HepG2 (cell line): ENCODE data around the gene TCFL5. TPM values are rescaled to one million over a fixed set of nuclear protein-coding genes. Genes with fewer than 3 reads are reported as not detected.

Source experiments
- ATAD3A ChIP-seq: sonication (generic); formaldehyde crosslinking; IDR thresholded peaks from 2 replicates; pipeline ENCODE4 v1.4.0; 2020; ENCODE audit warnings: missing genetic modification reagents
- CEBPB ChIP-seq: IDR thresholded peaks from 2 replicates; pipeline ENCODE4 v1.6.1; 2011; ENCODE audit warnings: low read depth, low read length, improper control_type of control experiment, borderline replicate concordance
- HMG20A ChIP-seq: IDR thresholded peaks from 2 replicates; pipeline ENCODE4 v1.6.1; 2016; ENCODE audit warnings: borderline replicate concordance
- MAF1 ChIP-seq: sonication (generic); formaldehyde crosslinking; IDR thresholded peaks from 2 replicates; pipeline ENCODE4 v1.5.0; 2020; ENCODE audit warnings: missing genetic modification reagents, borderline replicate concordance
- PHF20 ChIP-seq: sonication (generic); formaldehyde crosslinking; IDR thresholded peaks from 2 replicates; pipeline ENCODE4 v1.5.0; 2020; ENCODE audit warnings: mild to moderate bottlenecking, missing genetic modification reagents
- SMAD9 ChIP-seq: sonication (generic); formaldehyde crosslinking; IDR thresholded peaks from 2 replicates; pipeline ENCODE4 v1.5.1; 2020; ENCODE audit warnings: mild to moderate bottlenecking, missing genetic modification reagents
- SRSF1 ChIP-seq: fragments of 200-400 bp; formaldehyde crosslinking; optimal IDR thresholded peaks from 2 replicates; pipeline ENCODE3; 2017; ENCODE audit warnings: mild to moderate bottlenecking, low read depth, low read length, moderate library complexity
- ZNF3 ChIP-seq: IDR thresholded peaks from 2 replicates; pipeline ENCODE4 v1.7.0; 2017; ENCODE audit warnings: inconsistent platforms
- ZNF768 ChIP-seq: sonication (generic); formaldehyde crosslinking; IDR thresholded peaks from 2 replicates; pipeline ENCODE4 v1.4.0; 2020; ENCODE audit warnings: missing genetic modification reagents
- ZNF878 ChIP-seq: sonication (generic); formaldehyde crosslinking; IDR thresholded peaks from 2 replicates; pipeline ENCODE4 v1.8.1; 2023; ENCODE audit warnings: mild to moderate bottlenecking, missing genetic modification reagents, moderate library complexity
- polyA plus RNA-seq, 8 experiments: library from polyadenylated mRNA; depleted of rRNA in 3 of 8; stranded (reverse) in 7 of 8; unstranded in 1 of 8; fragments of >200 nt; fragmentation: Illumina TruSeq in 4 of 8; extraction: Trizol in 4 of 8; gene quantifications; 2 replicates each; pipeline versions ENCODE4 v1.2.1 to v1.2.3, GENCODE V29; 2011 to 2016; ENCODE audit warnings: low read depth in 4 of 8, missing spikeins in 1 of 8, mixed read lengths in 1 of 8; ENCODE audit not compliant: insufficient read depth in 1 of 8
- total RNA-seq, 5 experiments: library from RNA; depleted of rRNA; stranded (reverse); fragments of >200 nt; fragmentation: Illumina TruSeq; extraction: Trizol; gene quantifications; 2 replicates each; pipeline ENCODE4 v1.2.3, GENCODE V29; 2016; ENCODE audit warnings: low read depth in 1 of 5
- TF ChIP-seq, protein P1 (sequence below): IDR thresholded peaks from 2 replicates; pipeline ENCODE4 v1.6.1; 2016; ENCODE audit warnings: low read depth, control low read depth
- TF ChIP-seq, protein P2 (sequence below): sonication (generic); formaldehyde crosslinking; IDR thresholded peaks from 2 replicates; pipeline ENCODE4 v1.5.0; 2020; ENCODE audit warnings: mild to moderate bottlenecking, missing genetic modification reagents, borderline replicate concordance
- TF ChIP-seq, protein P3 (sequence below): sonication (generic); formaldehyde crosslinking; IDR thresholded peaks from 2 replicates; pipeline ENCODE4 v1.9.0; 2021; ENCODE audit warnings: missing genetic modification reagents, borderline replicate concordance
- TF ChIP-seq, protein P4 (sequence below): sonication (generic); formaldehyde crosslinking; IDR thresholded peaks from 2 replicates; pipeline ENCODE4 v1.4.0; 2020; ENCODE audit warnings: missing genetic modification reagents
- TF ChIP-seq, protein P5 (sequence below): sonication (generic); formaldehyde crosslinking; IDR thresholded peaks from 2 replicates; pipeline ENCODE4 v1.5.1; 2020; ENCODE audit warnings: missing genetic modification reagents, mild to moderate bottlenecking, borderline replicate concordance
- TF ChIP-seq, protein P6 (sequence below): sonication (generic); formaldehyde crosslinking; IDR thresholded peaks from 2 replicates; pipeline ENCODE4 v1.5.1; 2020; ENCODE audit warnings: mild to moderate bottlenecking, missing genetic modification reagents, moderate library complexity

Gene TCFL5
- total and polyA plus RNA-seq, 2 of the 13 experiments (the other 11 are each of a cell fraction or from before 2014, with no cell fraction given), result 14.8 to 20.0 TPM

DNA sequence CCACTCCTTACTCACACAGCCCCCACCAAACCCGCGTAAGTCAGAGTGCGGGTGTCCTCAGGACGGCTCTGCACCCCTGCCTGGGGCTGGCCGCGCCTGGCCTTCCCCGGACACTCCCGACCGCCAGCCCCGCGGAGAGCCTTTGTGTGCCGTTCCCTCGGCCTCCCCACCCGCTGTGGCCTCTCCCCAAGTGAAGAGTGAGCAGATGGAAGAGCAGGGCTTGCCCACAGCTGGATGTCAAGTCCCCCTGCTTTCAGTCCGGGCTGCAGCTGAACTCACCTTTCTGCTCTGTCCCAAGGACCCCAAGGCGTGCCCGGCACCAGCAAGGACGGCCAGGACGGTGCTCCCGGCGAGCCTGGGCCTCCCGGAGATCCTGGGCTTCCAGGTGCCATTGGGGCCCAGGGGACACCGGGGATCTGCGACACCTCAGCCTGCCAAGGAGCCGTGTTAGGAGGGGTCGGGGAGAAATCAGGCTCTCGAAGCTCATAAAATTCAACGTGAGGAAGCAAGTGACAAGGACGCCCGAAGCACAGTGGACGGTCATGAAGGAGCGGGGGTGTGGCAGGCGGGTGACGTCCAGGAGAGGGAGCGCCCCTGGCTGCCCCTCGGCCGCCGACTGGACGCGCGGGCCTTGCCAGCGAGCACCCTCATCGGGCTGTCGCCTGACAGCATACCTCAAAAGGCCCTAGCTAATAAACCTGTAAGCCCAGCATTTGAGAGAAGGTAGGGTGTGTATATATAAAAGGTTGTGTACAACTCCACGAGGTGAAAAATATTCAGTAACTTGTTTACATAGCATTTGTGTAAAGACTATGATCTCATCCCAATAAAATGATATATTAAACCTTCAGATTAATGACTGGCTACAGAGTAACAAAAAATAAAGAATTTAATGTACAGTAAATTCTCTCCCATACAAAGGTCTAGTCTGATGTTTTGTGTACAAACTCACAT, 21.1 kb downstream of the TCFL5 start (continued):
- TF ChIP-seq, protein P1, sequence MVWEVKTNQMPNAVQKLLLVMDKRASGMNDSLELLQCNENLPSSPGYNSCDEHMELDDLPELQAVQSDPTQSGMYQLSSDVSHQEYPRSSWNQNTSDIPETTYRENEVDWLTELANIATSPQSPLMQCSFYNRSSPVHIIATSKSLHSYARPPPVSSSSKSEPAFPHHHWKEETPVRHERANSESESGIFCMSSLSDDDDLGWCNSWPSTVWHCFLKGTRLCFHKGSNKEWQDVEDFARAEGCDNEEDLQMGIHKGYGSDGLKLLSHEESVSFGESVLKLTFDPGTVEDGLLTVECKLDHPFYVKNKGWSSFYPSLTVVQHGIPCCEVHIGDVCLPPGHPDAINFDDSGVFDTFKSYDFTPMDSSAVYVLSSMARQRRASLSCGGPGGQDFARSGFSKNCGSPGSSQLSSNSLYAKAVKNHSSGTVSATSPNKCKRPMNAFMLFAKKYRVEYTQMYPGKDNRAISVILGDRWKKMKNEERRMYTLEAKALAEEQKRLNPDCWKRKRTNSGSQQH (CRISPR knock-in tag), result no peak
- TF ChIP-seq SRSF1 (peak; percentile 45), ZNF878 (CRISPR knock-in tag) (no peak), CEBPB (no peak), ATAD3A (no peak), ZNF768 (peak; percentile 48; the same call in 1 of the 2 replicates), MAF1 (CRISPR knock-in tag) (no peak), HMG20A (CRISPR knock-in tag) (no peak), SMAD9 (CRISPR knock-in tag) (no peak), PHF20 (no peak), ZNF3 (CRISPR knock-in tag) (no peak)
- TF ChIP-seq, protein P2, sequence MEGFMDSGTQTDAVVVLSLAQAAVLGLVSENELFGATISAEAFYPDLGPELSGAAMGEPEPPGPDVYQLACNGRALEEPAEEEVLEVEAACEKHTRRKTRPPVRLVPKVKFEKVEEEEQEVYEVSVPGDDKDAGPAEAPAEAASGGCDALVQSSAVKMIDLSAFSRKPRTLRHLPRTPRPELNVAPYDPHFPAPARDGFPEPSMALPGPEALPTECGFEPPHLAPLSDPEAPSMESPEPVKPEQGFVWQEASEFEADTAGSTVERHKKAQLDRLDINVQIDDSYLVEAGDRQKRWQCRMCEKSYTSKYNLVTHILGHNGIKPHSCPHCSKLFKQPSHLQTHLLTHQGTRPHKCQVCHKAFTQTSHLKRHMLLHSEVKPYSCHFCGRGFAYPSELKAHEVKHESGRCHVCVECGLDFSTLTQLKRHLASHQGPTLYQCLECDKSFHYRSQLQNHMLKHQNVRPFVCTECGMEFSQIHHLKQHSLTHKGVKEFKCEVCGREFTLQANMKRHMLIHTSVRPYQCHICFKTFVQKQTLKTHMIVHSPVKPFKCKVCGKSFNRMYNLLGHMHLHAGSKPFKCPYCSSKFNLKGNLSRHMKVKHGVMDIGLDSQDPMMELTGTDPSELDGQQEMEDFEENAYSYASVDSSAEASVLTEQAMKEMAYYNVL (CRISPR knock-in tag), result no peak
- TF ChIP-seq, protein P3, sequence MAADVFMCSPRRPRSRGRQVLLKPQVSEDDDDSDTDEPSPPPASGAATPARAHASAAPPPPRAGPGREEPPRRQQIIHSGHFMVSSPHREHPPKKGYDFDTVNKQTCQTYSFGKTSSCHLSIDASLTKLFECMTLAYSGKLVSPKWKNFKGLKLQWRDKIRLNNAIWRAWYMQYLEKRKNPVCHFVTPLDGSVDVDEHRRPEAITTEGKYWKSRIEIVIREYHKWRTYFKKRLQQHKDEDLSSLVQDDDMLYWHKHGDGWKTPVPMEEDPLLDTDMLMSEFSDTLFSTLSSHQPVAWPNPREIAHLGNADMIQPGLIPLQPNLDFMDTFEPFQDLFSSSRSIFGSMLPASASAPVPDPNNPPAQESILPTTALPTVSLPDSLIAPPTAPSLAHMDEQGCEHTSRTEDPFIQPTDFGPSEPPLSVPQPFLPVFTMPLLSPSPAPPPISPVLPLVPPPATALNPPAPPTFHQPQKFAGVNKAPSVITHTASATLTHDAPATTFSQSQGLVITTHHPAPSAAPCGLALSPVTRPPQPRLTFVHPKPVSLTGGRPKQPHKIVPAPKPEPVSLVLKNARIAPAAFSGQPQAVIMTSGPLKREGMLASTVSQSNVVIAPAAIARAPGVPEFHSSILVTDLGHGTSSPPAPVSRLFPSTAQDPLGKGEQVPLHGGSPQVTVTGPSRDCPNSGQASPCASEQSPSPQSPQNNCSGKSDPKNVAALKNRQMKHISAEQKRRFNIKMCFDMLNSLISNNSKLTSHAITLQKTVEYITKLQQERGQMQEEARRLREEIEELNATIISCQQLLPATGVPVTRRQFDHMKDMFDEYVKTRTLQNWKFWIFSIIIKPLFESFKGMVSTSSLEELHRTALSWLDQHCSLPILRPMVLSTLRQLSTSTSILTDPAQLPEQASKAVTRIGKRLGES (CRISPR knock-in tag), result no peak
- TF ChIP-seq, protein P4, sequence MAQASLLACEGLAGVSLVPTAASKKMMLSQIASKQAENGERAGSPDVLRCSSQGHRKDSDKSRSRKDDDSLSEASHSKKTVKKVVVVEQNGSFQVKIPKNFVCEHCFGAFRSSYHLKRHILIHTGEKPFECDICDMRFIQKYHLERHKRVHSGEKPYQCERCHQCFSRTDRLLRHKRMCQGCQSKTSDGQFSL (CRISPR knock-in tag), result no peak
- TF ChIP-seq, protein P5, sequence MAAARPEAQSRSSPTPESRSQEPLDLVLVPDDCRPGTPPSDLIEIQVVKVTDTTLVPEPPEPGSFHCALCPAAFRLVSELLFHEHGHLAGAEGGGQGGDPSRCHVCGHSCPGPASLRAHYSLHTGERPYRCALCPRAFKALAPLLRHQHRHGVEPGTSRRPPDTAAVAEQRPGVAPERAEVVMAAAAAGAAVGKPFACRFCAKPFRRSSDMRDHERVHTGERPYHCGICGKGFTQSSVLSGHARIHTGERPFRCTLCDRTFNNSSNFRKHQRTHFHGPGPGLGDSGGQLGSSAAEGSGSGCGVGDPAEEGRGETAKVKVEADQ (CRISPR knock-in tag), result no peak
- TF ChIP-seq, protein P6, sequence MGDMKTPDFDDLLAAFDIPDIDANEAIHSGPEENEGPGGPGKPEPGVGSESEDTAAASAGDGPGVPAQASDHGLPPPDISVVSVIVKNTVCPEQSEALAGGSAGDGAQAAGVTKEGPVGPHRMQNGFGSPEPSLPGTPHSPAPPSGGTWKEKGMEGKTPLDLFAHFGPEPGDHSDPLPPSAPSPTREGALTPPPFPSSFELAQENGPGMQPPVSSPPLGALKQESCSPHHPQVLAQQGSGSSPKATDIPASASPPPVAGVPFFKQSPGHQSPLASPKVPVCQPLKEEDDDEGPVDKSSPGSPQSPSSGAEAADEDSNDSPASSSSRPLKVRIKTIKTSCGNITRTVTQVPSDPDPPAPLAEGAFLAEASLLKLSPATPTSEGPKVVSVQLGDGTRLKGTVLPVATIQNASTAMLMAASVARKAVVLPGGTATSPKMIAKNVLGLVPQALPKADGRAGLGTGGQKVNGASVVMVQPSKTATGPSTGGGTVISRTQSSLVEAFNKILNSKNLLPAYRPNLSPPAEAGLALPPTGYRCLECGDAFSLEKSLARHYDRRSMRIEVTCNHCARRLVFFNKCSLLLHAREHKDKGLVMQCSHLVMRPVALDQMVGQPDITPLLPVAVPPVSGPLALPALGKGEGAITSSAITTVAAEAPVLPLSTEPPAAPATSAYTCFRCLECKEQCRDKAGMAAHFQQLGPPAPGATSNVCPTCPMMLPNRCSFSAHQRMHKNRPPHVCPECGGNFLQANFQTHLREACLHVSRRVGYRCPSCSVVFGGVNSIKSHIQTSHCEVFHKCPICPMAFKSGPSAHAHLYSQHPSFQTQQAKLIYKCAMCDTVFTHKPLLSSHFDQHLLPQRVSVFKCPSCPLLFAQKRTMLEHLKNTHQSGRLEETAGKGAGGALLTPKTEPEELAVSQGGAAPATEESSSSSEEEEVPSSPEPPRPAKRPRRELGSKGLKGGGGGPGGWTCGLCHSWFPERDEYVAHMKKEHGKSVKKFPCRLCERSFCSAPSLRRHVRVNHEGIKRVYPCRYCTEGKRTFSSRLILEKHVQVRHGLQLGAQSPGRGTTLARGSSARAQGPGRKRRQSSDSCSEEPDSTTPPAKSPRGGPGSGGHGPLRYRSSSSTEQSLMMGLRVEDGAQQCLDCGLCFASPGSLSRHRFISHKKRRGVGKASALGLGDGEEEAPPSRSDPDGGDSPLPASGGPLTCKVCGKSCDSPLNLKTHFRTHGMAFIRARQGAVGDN, result no peak; the same call in 1 of the 2 replicates
